D721Med (cell line): Measurements from ENCODE around the gene ERV3-1.
"Not testable (repeated sequence)": the region's sequence is repeated elsewhere in the genome, so short reads cannot be mapped to it uniquely, and the experiment has no call there.

Source experiments
- DNase-seq: peaks from one replicate; pipeline ENCODE4 v3.0.0; 2011; ENCODE audit warnings: low spot score; ENCODE audit not compliant: insufficient read length
- FAIRE-seq: peaks from 2 replicates; lab custom pipeline; 2011; peaks lifted over from hg19 to GRCh38; lab: Jason Lieb, UNC
- CTCF ChIP-seq: IDR thresholded peaks from 2 replicates; pipeline ENCODE4 v1.5.1; 2012; ENCODE audit warnings: mild to moderate bottlenecking, control low read depth; ENCODE audit not compliant: insufficient read depth; ENCODE audit errors: missing control alignments

Gene ERV3-1

DNA sequence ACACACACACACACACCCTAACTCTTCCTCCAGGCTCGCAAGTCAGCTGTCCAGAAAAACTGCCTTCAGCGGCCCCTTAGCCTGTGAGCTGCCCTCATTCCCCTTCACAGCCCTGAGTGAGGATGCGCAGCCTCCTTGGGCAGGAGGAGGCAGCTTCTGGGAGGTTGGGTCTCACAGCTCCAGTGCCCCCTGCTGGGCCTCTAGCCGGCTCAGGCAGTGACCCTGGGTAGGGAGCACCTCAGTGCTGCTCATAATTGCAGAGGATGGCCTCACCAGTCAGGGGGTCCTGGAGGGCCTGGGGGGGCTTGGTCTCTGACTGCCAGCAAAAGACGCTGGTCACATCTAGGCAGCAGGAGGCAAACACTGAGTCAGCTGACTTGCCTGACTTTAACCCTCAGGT is 59.7 kb downstream of the ERV3-1 start:
- no peak for TF ChIP-seq CTCF
- no peak for DNase-seq
- FAIRE-seq: no peak

GRCh38 chr7:64945503-64946175 is 60.8 kb downstream of the ERV3-1 start:
- DNase-seq (no peak), FAIRE-seq (no peak)
- no peak for TF ChIP-seq CTCF

DNA sequence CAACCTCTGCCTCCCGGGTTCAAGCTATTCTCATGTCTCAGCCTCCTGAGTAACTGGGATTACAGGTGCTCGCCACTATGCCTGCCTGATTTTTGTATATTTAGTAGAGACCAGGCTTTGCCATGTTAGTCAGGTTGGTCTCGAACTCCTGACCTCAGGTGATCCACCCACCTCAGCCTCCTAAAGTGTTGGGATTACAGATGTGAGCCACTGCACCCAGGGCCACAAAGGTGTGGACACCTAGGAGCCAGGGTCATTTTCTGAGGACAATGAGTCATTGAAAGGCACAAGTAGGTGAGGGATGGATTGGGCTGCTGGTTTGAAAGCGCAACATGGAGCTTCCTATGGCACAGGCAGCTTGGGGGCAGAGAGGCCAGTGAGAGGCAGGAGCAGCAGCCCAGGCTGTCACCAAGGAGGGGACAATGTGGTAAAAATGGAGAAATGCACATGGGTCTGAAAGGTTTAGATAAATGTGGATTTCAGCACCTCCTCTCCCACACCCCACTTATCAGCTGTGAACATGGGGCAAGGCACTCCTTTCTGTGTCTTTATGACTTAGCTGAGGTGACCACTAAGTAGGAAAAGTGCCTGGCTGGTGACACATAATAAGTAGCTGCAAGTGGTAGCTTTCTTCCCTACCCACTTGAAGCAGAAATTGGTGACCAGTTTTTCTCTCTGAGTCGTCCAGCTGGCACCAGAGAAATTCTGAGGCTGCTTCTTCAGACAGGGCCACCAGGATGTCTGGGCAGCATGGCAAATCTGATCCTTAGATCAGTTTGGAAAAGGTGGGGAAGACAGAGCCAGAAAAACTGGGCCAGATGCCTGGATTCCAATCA is 61.6 kb downstream of the ERV3-1 start:
- DNase-seq, FAIRE-seq: not testable (repeated sequence)
